Spleen (tissue), 7 donors: ENCODE results near the gene DENND6B.
"Not testable (repeated sequence)": the region's sequence is repeated elsewhere in the genome, so short reads cannot be mapped to it uniquely, and the experiment has no call there.

ENCODE experiments used
- POLR2A ChIP-seq, 3 donors: fragments of 450-650 bp; IDR thresholded peaks; one replicate each; pipeline ENCODE4 v1.5.1; 2017; ENCODE audit warnings: antibody characterized with exemption in 3 of 3, mild to moderate bottlenecking in 1 of 3
- POLR2AphosphoS5 ChIP-seq, 3 donors: sonication (generic); formaldehyde crosslinking; IDR thresholded peaks; one replicate each; pipeline ENCODE4 v1.5.1; 2017; ENCODE audit warnings: antibody characterized with exemption in 3 of 3
- TF ChIP-seq, protein P1 (sequence below), 11 experiments: fragments of 200-600 bp in 7 of 11; fragments of 450-650 bp in 4 of 11; sonication (generic) in 4 of 11; IDR thresholded peaks in 8 of 11; conservative IDR thresholded peaks in 3 of 11; 1 replicate in 7 of 11; 2 replicates in 4 of 11; pipeline versions ENCODE4 v1.4.0 to v1.8.0; 2016 to 2021; ENCODE audit warnings: antibody characterized with exemption in 11 of 11, inconsistent platforms in 4 of 11, mild to moderate bottlenecking in 1 of 11
- donor health status: DM: no; HTN: no; CAD: no; lungs with moderate emphysema.
- donor health status: DM: no; HTN: no; CAD: no.
- donor health status: DM: no; HTN: no; CAD: no.

DNA sequence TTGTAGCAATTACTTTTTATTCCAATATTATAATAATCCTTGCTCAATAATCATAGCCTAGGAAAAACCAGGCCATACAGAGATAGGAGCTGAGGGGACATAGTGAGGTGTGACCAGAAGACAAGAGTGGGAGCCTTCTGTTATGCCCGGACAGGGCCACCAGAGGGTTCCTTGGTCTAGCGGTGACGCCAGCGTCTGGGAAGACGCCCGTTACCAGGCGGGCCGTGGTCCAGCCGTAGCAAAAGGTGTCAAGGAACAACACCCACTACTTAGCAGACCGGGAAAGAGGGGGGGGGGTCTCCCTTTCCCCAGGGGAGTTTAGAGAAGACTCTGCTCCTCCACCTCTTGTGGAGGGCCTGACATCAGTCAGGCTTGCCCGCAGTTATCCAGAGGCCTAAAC, 53.5 kb downstream of the DENND6B start:
- TF ChIP-seq, protein P1, sequence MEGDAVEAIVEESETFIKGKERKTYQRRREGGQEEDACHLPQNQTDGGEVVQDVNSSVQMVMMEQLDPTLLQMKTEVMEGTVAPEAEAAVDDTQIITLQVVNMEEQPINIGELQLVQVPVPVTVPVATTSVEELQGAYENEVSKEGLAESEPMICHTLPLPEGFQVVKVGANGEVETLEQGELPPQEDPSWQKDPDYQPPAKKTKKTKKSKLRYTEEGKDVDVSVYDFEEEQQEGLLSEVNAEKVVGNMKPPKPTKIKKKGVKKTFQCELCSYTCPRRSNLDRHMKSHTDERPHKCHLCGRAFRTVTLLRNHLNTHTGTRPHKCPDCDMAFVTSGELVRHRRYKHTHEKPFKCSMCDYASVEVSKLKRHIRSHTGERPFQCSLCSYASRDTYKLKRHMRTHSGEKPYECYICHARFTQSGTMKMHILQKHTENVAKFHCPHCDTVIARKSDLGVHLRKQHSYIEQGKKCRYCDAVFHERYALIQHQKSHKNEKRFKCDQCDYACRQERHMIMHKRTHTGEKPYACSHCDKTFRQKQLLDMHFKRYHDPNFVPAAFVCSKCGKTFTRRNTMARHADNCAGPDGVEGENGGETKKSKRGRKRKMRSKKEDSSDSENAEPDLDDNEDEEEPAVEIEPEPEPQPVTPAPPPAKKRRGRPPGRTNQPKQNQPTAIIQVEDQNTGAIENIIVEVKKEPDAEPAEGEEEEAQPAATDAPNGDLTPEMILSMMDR (IDR thresholded peaks at IDR 0.05 in 8 of 11, conservative IDR thresholded peaks at IDR 0.05 in 3 of 11): not testable (repeated sequence)
- not testable (repeated sequence) for TF ChIP-seq POLR2AphosphoS5, POLR2A (IDR thresholded peaks at IDR 0.05)
